WTC11 (cell line): Measurements from ENCODE around the gene PAPOLA.

ENCODE experiments used
- CBFB ChIP-seq: sonication (generic); formaldehyde crosslinking; IDR thresholded peaks from 2 replicates; pipeline ENCODE4 v1.8.1; 2022; ENCODE audit warnings: mild to moderate bottlenecking, low read depth, missing genetic modification reagents
- ESRRA ChIP-seq: sonication (generic); formaldehyde crosslinking; IDR thresholded peaks from 2 replicates; pipeline ENCODE4 v1.8.1; 2022; ENCODE audit warnings: mild to moderate bottlenecking, missing genetic modification reagents, borderline replicate concordance
- JUN ChIP-seq: sonication (generic); formaldehyde crosslinking; IDR thresholded peaks from 2 replicates; pipeline ENCODE4 v1.8.0; 2023; ENCODE audit warnings: mild to moderate bottlenecking, missing genetic modification reagents
- MAX ChIP-seq: sonication (generic); formaldehyde crosslinking; IDR thresholded peaks from 2 replicates; pipeline ENCODE4 v1.8.0; 2022; ENCODE audit warnings: mild to moderate bottlenecking, missing genetic modification reagents
- NFYB ChIP-seq: sonication (generic); formaldehyde crosslinking; conservative IDR thresholded peaks from 2 replicates; pipeline ENCODE4 v1.8.0; 2022; ENCODE audit warnings: low read depth, missing genetic modification reagents
- NR3C1 ChIP-seq: sonication (generic); formaldehyde crosslinking; conservative IDR thresholded peaks from 2 replicates; pipeline ENCODE4 v1.8.1; 2023; ENCODE audit warnings: low read depth, mild to moderate bottlenecking, missing genetic modification reagents
- RORB ChIP-seq: fragments of 250-450 bp; sonication (Bioruptor Pico); IDR thresholded peaks from 2 replicates; pipeline ENCODE4 v1.9.0; 2021; ENCODE audit warnings: mild to moderate bottlenecking
- TF ChIP-seq, protein P1 (sequence below): fragments of 200-600 bp; IDR thresholded peaks from 2 replicates; pipeline ENCODE4 v1.8.0; 2022; ENCODE audit warnings: antibody characterized with exemption
- TF ChIP-seq, protein P2 (sequence below): sonication (generic); formaldehyde crosslinking; IDR thresholded peaks from 2 replicates; pipeline ENCODE4 v1.8.1; 2023; ENCODE audit warnings: mild to moderate bottlenecking, missing genetic modification reagents
- TF ChIP-seq, protein P3 (sequence below): sonication (generic); formaldehyde crosslinking; IDR thresholded peaks from 2 replicates; pipeline ENCODE4 v1.8.1; 2023; ENCODE audit warnings: mild to moderate bottlenecking, missing genetic modification reagents, moderate library complexity
- TF ChIP-seq, protein P4 (sequence below): sonication (generic); formaldehyde crosslinking; IDR thresholded peaks from 2 replicates; pipeline ENCODE4 v1.8.1; 2023; ENCODE audit warnings: mild to moderate bottlenecking, missing genetic modification reagents

- TF ChIP-seq, protein P1, sequence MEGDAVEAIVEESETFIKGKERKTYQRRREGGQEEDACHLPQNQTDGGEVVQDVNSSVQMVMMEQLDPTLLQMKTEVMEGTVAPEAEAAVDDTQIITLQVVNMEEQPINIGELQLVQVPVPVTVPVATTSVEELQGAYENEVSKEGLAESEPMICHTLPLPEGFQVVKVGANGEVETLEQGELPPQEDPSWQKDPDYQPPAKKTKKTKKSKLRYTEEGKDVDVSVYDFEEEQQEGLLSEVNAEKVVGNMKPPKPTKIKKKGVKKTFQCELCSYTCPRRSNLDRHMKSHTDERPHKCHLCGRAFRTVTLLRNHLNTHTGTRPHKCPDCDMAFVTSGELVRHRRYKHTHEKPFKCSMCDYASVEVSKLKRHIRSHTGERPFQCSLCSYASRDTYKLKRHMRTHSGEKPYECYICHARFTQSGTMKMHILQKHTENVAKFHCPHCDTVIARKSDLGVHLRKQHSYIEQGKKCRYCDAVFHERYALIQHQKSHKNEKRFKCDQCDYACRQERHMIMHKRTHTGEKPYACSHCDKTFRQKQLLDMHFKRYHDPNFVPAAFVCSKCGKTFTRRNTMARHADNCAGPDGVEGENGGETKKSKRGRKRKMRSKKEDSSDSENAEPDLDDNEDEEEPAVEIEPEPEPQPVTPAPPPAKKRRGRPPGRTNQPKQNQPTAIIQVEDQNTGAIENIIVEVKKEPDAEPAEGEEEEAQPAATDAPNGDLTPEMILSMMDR = no peak
- no peak for TF ChIP-seq RORB (CRISPR knock-in tag)
- TF ChIP-seq JUN (CRISPR knock-in tag) = no peak
- no peak for TF ChIP-seq ESRRA (CRISPR knock-in tag)
- TF ChIP-seq, protein P2, sequence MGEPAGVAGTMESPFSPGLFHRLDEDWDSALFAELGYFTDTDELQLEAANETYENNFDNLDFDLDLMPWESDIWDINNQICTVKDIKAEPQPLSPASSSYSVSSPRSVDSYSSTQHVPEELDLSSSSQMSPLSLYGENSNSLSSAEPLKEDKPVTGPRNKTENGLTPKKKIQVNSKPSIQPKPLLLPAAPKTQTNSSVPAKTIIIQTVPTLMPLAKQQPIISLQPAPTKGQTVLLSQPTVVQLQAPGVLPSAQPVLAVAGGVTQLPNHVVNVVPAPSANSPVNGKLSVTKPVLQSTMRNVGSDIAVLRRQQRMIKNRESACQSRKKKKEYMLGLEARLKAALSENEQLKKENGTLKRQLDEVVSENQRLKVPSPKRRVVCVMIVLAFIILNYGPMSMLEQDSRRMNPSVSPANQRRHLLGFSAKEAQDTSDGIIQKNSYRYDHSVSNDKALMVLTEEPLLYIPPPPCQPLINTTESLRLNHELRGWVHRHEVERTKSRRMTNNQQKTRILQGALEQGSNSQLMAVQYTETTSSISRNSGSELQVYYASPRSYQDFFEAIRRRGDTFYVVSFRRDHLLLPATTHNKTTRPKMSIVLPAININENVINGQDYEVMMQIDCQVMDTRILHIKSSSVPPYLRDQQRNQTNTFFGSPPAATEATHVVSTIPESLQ = no peak
- TF ChIP-seq CBFB = no peak
- no peak for TF ChIP-seq MAX (CRISPR knock-in tag)
- TF ChIP-seq, protein P3, sequence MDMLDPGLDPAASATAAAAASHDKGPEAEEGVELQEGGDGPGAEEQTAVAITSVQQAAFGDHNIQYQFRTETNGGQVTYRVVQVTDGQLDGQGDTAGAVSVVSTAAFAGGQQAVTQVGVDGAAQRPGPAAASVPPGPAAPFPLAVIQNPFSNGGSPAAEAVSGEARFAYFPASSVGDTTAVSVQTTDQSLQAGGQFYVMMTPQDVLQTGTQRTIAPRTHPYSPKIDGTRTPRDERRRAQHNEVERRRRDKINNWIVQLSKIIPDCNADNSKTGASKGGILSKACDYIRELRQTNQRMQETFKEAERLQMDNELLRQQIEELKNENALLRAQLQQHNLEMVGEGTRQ (CRISPR knock-in tag) = no peak
- TF ChIP-seq NR3C1 (CRISPR knock-in tag) = no peak
- no peak for TF ChIP-seq NFYB (CRISPR knock-in tag)
- TF ChIP-seq, protein P4, sequence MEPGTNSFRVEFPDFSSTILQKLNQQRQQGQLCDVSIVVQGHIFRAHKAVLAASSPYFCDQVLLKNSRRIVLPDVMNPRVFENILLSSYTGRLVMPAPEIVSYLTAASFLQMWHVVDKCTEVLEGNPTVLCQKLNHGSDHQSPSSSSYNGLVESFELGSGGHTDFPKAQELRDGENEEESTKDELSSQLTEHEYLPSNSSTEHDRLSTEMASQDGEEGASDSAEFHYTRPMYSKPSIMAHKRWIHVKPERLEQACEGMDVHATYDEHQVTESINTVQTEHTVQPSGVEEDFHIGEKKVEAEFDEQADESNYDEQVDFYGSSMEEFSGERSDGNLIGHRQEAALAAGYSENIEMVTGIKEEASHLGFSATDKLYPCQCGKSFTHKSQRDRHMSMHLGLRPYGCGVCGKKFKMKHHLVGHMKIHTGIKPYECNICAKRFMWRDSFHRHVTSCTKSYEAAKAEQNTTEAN (CRISPR knock-in tag) = no peak
Measured at GRCh38 chr14:96585672-96586013, 83.5 kb downstream of the PAPOLA start.
